ENCODE measurements around the gene DOCK6.

DOCK6 gene

GRCh38 chr19:11242025-11242424 lies 20.3 kb downstream of the DOCK6 start:
- TF ChIP-seq CTCF (conservative IDR thresholded peaks at IDR 0.05; ENCODE audit: low read depth, low read length) = no peak
- H3K27ac ChIP-seq = no peak overlapping the region
- H3K4me3 ChIP-seq (IDR thresholded peaks at IDR 0.05; ENCODE audit: insufficient read depth, low read depth, low read length) = no peak overlapping the region
- no peaks in the 10 kb centered on the region for H3K36me3 ChIP-seq (ENCODE audit: insufficient read depth)
- H3K9ac ChIP-seq = no peak overlapping the region
- peaks cover 5% of the 10 kb centered on the region for H3K4me1 ChIP-seq (ENCODE audit: low read depth, poor library complexity, severe bottlenecking)
- H3K4me2 ChIP-seq = no peak overlapping the region
- peaks cover 19% of the 10 kb centered on the region for H3K27me3 ChIP-seq (ENCODE audit: insufficient read depth, low read depth)
- no peaks in the 10 kb centered on the region for H3K79me2 ChIP-seq (ENCODE audit: insufficient read depth, low read depth)
- no peak overlapping the region for H2AFZ ChIP-seq (ENCODE audit: low read depth)
- H4K20me1 ChIP-seq (ENCODE audit: insufficient read depth) = no peaks in the 10 kb centered on the region

GRCh38 chr19:11240008-11240444 lies 22.3 kb downstream of the DOCK6 start:
- no peaks in the 10 kb centered on the region for H4K20me1 ChIP-seq (ENCODE audit: insufficient read depth)
- no peaks in the 10 kb centered on the region for H3K79me2 ChIP-seq (ENCODE audit: insufficient read depth, low read depth)
- H3K36me3 ChIP-seq (ENCODE audit: insufficient read depth) = no peaks in the 10 kb centered on the region
- peaks cover 5% of the 10 kb centered on the region for H3K4me1 ChIP-seq (ENCODE audit: low read depth, poor library complexity, severe bottlenecking)
- H3K4me3 ChIP-seq (IDR thresholded peaks at IDR 0.05; ENCODE audit: insufficient read depth, low read depth, low read length) = no peak overlapping the region
- H3K4me2 ChIP-seq = no peak overlapping the region
- H3K9ac ChIP-seq = no peak overlapping the region
- no peak overlapping the region for H3K27ac ChIP-seq
- no peak for TF ChIP-seq CTCF (conservative IDR thresholded peaks at IDR 0.05; ENCODE audit: low read depth, low read length)
- H2AFZ ChIP-seq (ENCODE audit: low read depth) = no peak overlapping the region
- H3K27me3 ChIP-seq (ENCODE audit: insufficient read depth, low read depth) = peaks cover 19% of the 10 kb centered on the region

GRCh38 chr19:11239377-11240000 lies 22.8 kb downstream of the DOCK6 start, which contains the start of gene ANGPTL8:
ANGPTL8 (plus strand) TSS chr19:11239619; CDS start chr19:11239638, 19 bp downstream.
- Histone ChIP-seq H2AFZ (ENCODE audit: low read depth) (no peak within 1 kb of the TSS), H3K4me2 (no peak within 1 kb of the TSS), H3K27ac (no peak within 1 kb of the TSS), H3K4me3 (IDR thresholded peaks at IDR 0.05; ENCODE audit: insufficient read depth, low read depth, low read length) (no peak within 1 kb of the TSS), H3K36me3 (ENCODE audit: insufficient read depth) (no peaks in the 10 kb centered on the region), H3K4me1 (ENCODE audit: low read depth, poor library complexity, severe bottlenecking) (peaks cover 5% of the 10 kb centered on the region), H4K20me1 (ENCODE audit: insufficient read depth) (no peaks in the 10 kb centered on the region), H3K27me3 (ENCODE audit: insufficient read depth, low read depth) (peaks cover 19% of the 10 kb centered on the region), H3K9ac (no peak within 1 kb of the TSS), H3K79me2 (ENCODE audit: insufficient read depth, low read depth) (no peaks in the 10 kb centered on the region)
- no peak for TF ChIP-seq CTCF (conservative IDR thresholded peaks at IDR 0.05; ENCODE audit: low read depth, low read length)

GRCh38 chr19:11238781-11239376 lies 23.4 kb downstream of the DOCK6 start:
- no peak overlapping the region for H3K9ac ChIP-seq
- TF ChIP-seq CTCF (conservative IDR thresholded peaks at IDR 0.05; ENCODE audit: low read depth, low read length) = no peak

More at GRCh38 chr19:11238781-11239376, 23.4 kb downstream of the DOCK6 start:
- Histone ChIP-seq H3K4me1 (ENCODE audit: low read depth, poor library complexity, severe bottlenecking) (peaks cover 5% of the 10 kb centered on the region), H3K27me3 (ENCODE audit: insufficient read depth, low read depth) (peaks cover 19% of the 10 kb centered on the region), H3K27ac (no peak overlapping the region), H2AFZ (ENCODE audit: low read depth) (no peak overlapping the region), H3K79me2 (ENCODE audit: insufficient read depth, low read depth) (no peaks in the 10 kb centered on the region), H4K20me1 (ENCODE audit: insufficient read depth) (no peaks in the 10 kb centered on the region), H3K4me2 (no peak overlapping the region), H3K4me3 (IDR thresholded peaks at IDR 0.05; ENCODE audit: insufficient read depth, low read depth, low read length) (no peak overlapping the region), H3K36me3 (ENCODE audit: insufficient read depth) (no peaks in the 10 kb centered on the region)
